ENCODE results near the gene RAB35.

RAB35 gene

GRCh38 chr12:120117961-120118320 lies 1.4 kb upstream of the RAB35 start:
- peak; percentile 60 for DNase-seq (ENCODE audit: low read depth)
- peak overlapping the region; percentile 83 for H3K4me3 ChIP-seq (ENCODE audit: low read length)
- TF ChIP-seq CTCF (IDR thresholded peaks at IDR 0.05; ENCODE audit: insufficient read depth, low read depth, low read length, missing control alignments), result no peak

GRCh38 chr12:120116792-120117651 lies 469 bp upstream of the RAB35 start:
- peak overlapping the region; percentile 89 for H3K4me3 ChIP-seq (ENCODE audit: low read length)
- no peak for TF ChIP-seq CTCF (IDR thresholded peaks at IDR 0.05; ENCODE audit: insufficient read depth, low read depth, low read length, missing control alignments)
- peak; percentile 96 for DNase-seq (ENCODE audit: low read depth)

- no peak for TF ChIP-seq CTCF (IDR thresholded peaks at IDR 0.05; ENCODE audit: insufficient read depth, low read depth, low read length, missing control alignments)
- peak; percentile 38 for DNase-seq (ENCODE audit: low read depth)
These were observed 687 bp downstream of the RAB35 start for GRCh38 chr12:120115692-120116440.

GRCh38 chr12:120115066-120115465 lies 1.5 kb downstream of the RAB35 start:
- no peak for TF ChIP-seq CTCF (IDR thresholded peaks at IDR 0.05; ENCODE audit: insufficient read depth, low read depth, low read length, missing control alignments)
- H3K4me3 ChIP-seq (ENCODE audit: low read length), result peak overlapping the region; percentile 89
- DNase-seq (ENCODE audit: low read depth), result no peak

More at GRCh38 chr12:120115692-120116440, 687 bp downstream of the RAB35 start:
- peak overlapping the region; percentile 89 for H3K4me3 ChIP-seq (ENCODE audit: low read length)

GRCh38 chr12:120110550-120111501 lies 5.7 kb downstream of the RAB35 start:
- peak; percentile 22 for DNase-seq (ENCODE audit: low read depth)
- TF ChIP-seq CTCF (IDR thresholded peaks at IDR 0.05; ENCODE audit: insufficient read depth, low read depth, low read length, missing control alignments), result no peak
- H3K4me3 ChIP-seq (ENCODE audit: low read length), result no peak overlapping the region

GRCh38 chr12:120109570-120110267 lies 6.8 kb downstream of the RAB35 start:
- DNase-seq (ENCODE audit: low read depth), result no peak
- no peak overlapping the region for H3K4me3 ChIP-seq (ENCODE audit: low read length)
- no peak for TF ChIP-seq CTCF (IDR thresholded peaks at IDR 0.05; ENCODE audit: insufficient read depth, low read depth, low read length, missing control alignments)

Data from epithelial cell of esophagus (primary cell).